NB4 (cell line): ENCODE results near the gene OSR1.

ENCODE experiments used
- DNase-seq: peaks from one replicate; pipeline ENCODE4 v3.0.0; 2010; ENCODE audit warnings: low read depth
- H3K4me3 ChIP-seq: one replicate; pipeline ENCODE4 v1.5.1; 2011; ENCODE audit warnings: mild to moderate bottlenecking, low read depth, low read length, moderate library complexity
- MYC ChIP-seq: IDR thresholded peaks from 2 replicates; pipeline ENCODE4 v1.6.1; 2011; ENCODE audit warnings: low read depth, low read length
- POLR2A ChIP-seq: IDR thresholded peaks from 2 replicates; pipeline ENCODE4 v1.6.1; 2011; ENCODE audit warnings: mild to moderate bottlenecking; ENCODE audit not compliant: insufficient read length; ENCODE audit errors: extremely low read depth
- TF ChIP-seq, protein P1 (sequence below): IDR thresholded peaks from one replicate; pipeline ENCODE4 v1.5.1; 2012; ENCODE audit warnings: low read depth, low read length

The OSR1 gene

DNA sequence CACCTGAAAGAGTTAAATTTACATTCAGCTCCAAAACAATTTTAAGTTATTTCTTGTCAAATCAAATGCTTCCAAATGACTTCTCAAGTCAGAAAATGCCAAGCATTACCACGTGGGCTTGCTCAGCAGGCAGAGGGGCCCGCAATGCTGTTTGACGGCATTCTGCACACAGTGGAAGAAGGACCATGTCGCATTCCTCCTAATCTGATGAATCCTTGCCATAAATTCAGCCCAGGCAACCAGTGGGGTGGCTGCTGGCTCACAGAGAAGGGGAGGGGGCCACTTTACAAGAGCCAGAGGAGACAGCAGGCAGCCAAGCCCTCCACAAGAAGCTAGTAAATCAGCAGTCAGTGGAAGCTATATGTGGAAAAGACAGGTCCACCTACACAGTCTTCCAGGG is 56.7 kb downstream of the OSR1 start:
- no peak overlapping the region for H3K4me3 ChIP-seq
- TF ChIP-seq, protein P1, sequence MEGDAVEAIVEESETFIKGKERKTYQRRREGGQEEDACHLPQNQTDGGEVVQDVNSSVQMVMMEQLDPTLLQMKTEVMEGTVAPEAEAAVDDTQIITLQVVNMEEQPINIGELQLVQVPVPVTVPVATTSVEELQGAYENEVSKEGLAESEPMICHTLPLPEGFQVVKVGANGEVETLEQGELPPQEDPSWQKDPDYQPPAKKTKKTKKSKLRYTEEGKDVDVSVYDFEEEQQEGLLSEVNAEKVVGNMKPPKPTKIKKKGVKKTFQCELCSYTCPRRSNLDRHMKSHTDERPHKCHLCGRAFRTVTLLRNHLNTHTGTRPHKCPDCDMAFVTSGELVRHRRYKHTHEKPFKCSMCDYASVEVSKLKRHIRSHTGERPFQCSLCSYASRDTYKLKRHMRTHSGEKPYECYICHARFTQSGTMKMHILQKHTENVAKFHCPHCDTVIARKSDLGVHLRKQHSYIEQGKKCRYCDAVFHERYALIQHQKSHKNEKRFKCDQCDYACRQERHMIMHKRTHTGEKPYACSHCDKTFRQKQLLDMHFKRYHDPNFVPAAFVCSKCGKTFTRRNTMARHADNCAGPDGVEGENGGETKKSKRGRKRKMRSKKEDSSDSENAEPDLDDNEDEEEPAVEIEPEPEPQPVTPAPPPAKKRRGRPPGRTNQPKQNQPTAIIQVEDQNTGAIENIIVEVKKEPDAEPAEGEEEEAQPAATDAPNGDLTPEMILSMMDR: no peak
- TF ChIP-seq POLR2A: no peak
- no peak for TF ChIP-seq MYC
- no peak for DNase-seq
